T-helper 2 cell treated with Interferon-gamma antibody and Interleukin-4, amounts not matched to agents 5 μg/mL and 100 μg/mL, for 36 hours (primary cell): ENCODE results near the gene TCEAL8.
A peak's percentile ranks its signal among the peaks of the same experiment; 100 is the strongest.
"Not testable (repeated sequence)": the region's sequence is repeated elsewhere in the genome, so short reads cannot be mapped to it uniquely, and the experiment has no call there.

Experiments used
- DNase-seq: peaks from one replicate; pipeline ENCODE4 v3.0.0; 2021; ENCODE audit warnings: low spot score
- H3K27ac Mint-ChIP-seq: one replicate; pipeline ENCODE4 v1.8.0; 2021; ENCODE audit warnings: mild to moderate bottlenecking, mixed read lengths
- H3K27me3 Mint-ChIP-seq: one replicate; pipeline ENCODE4 v1.8.0; 2021; ENCODE audit warnings: low read depth, mixed read lengths
- H3K36me3 Mint-ChIP-seq: one replicate; pipeline ENCODE4 v1.8.0; 2021; ENCODE audit warnings: low read depth, mixed read lengths
- H3K4me1 Mint-ChIP-seq: one replicate; pipeline ENCODE4 v1.8.0; 2021; ENCODE audit warnings: low read depth, mixed read lengths
- H3K4me3 Mint-ChIP-seq: one replicate; pipeline ENCODE4 v1.8.0; 2022; ENCODE audit warnings: mild to moderate bottlenecking, moderate library complexity, mixed read lengths
- H3K9me3 Mint-ChIP-seq: one replicate; pipeline ENCODE4 v1.8.0; 2021; ENCODE audit warnings: mixed read lengths

The TCEAL8 gene

DNA sequence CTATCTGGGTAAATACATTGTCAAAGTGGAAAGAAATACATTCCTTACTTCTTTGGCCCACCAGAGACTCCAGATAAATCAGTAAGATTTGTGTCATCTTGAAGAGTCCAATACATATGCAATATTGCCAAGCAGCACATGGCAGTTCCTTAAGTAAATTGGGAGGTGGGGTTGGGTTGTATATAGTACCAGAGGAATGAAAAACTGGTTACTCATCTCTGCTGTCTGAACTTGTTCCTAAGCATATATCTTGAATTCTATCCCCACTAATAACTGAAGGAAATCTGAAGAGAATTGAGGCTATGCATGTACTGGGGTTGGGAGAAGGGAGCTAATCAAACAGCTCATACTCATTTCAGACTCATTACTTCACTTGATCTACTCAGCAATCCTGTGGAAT is 14.8 kb downstream of the TCEAL8 start:
- DNase-seq, result no peak
- H3K9me3 Mint-ChIP-seq, result no peaks in the 10 kb centered on the region
- no peak overlapping the region for H3K27ac Mint-ChIP-seq
- H3K36me3 Mint-ChIP-seq, result no peaks in the 10 kb centered on the region
- no peak overlapping the region for H3K4me3 Mint-ChIP-seq
- peaks cover 15% of the 10 kb centered on the region for H3K27me3 Mint-ChIP-seq
- H3K4me1 Mint-ChIP-seq, result no peaks in the 10 kb centered on the region

DNA sequence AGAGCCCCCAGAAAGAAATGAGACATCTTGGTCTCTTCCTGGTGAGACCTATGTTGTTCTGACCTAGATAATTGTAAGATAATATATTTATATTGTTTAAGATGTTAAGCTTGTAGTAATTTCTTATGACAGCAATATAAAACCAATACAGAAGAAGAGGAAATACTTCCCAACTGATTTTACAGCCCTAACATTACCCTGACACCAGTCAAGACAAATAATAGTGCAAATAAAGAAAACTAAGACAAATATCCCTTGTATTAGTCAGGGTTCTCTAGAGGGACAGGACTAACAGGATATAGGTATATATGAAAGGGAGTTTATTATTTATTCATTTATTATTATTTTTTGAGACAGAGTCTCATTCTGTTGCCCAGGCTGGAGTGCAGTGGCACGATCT is 18.7 kb downstream of the TCEAL8 start:
- no peak for DNase-seq
- H3K4me3 Mint-ChIP-seq, result no peak overlapping the region
- no peaks in the 10 kb centered on the region for H3K36me3 Mint-ChIP-seq
- H3K27ac Mint-ChIP-seq, result no peak overlapping the region
- no peaks in the 10 kb centered on the region for H3K4me1 Mint-ChIP-seq
- H3K9me3 Mint-ChIP-seq, result no peaks in the 10 kb centered on the region
- no peaks in the 10 kb centered on the region for H3K27me3 Mint-ChIP-seq

DNA sequence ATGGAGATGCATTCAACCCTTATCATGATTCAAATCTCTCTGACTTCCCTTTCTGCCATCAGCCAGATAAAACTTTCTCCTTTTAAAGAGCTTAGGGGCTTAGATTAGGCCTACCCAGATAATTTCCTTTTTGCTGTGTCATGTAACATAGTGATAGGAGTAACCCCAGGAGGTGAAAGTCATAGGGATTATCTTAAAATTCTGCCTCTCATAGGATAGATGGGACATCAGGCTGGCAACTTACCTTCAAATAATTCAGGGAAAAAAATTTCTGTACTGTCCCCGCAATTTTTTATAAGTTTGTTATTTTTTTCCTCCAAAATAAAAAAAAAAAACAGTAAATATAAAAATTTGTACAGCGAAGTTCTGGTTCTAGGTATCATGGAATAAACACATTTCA is 19.3 kb downstream of the TCEAL8 start:
- not testable (repeated sequence) for H3K4me3 Mint-ChIP-seq, DNase-seq, H3K27me3 Mint-ChIP-seq, H3K4me1 Mint-ChIP-seq, H3K9me3 Mint-ChIP-seq, H3K36me3 Mint-ChIP-seq, H3K27ac Mint-ChIP-seq

DNA sequence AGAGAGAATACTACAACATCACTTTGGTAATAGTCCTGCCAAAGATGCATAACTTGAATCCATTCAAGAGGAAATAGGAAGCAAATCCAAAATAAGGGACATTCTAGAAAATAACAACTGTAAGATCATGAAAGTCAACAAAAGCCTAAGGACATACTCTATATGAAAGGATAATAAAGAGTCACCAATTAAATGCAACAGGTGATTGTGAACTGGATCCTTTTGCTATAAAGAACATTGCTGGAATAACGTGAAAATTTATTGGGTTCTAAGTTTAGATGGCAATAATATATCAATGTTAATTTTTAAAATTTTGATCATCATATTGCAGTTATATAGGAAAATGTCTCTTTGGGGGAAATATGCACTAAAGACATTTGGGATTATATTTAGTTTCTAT is 20.1 kb downstream of the TCEAL8 start:
- no peak overlapping the region for H3K27ac Mint-ChIP-seq

DNA sequence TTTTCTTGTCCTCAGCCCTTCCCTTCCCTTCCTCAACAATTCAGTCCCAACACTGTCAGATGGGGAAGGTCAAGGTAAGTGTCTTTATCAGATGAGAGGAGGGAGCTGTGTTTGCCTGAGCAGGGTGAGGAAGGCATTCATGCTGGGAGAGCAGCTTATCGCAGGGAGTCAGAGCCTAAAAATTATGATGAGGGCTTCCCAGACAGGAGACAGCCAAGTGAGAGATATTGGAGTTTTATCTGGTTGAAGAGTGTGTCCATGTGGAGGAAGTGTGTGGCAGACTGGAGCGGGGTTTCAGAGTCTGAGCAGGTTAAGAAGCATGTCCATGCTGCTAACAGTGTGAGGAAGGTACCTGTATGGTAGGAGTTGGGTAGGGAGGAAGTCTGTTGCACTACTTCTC is 21.7 kb downstream of the TCEAL8 start:
- Mint-ChIP-seq H3K9me3 (no peaks in the 10 kb centered on the region), H3K36me3 (no peaks in the 10 kb centered on the region), H3K27ac (no peak overlapping the region), H3K27me3 (no peaks in the 10 kb centered on the region), H3K4me1 (no peaks in the 10 kb centered on the region), H3K4me3 (no peak overlapping the region)
- DNase-seq, result no peak

More for the DNA sequence above, 20.1 kb downstream of the TCEAL8 start:
- Mint-ChIP-seq H3K36me3 (no peaks in the 10 kb centered on the region), H3K27me3 (no peaks in the 10 kb centered on the region), H3K4me3 (no peak overlapping the region), H3K4me1 (no peaks in the 10 kb centered on the region), H3K9me3 (no peaks in the 10 kb centered on the region)
- no peak for DNase-seq

DNA sequence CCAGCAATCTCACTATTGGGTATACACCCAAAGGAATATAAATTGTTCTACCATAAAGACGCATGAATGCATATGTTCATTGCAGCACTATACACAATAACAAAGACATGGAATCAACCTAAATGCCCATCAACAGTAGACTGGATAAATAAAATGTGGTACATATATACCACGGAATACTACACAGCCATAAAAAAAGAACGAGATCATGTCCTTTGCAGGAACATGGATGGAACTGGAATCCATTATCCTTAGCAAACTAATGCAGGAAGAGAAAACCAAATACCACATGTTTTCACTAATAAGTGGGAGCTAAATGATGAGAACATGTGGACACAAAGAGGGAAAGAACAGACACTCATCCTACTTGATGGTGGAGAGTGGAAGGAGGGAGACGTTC is 29.0 kb downstream of the TCEAL8 start:
- H3K4me3 Mint-ChIP-seq, H3K27ac Mint-ChIP-seq, H3K9me3 Mint-ChIP-seq, DNase-seq, H3K36me3 Mint-ChIP-seq, H3K4me1 Mint-ChIP-seq: not testable (repeated sequence)
- H3K27me3 Mint-ChIP-seq, result peaks cover 32% of the 10 kb centered on the region

DNA sequence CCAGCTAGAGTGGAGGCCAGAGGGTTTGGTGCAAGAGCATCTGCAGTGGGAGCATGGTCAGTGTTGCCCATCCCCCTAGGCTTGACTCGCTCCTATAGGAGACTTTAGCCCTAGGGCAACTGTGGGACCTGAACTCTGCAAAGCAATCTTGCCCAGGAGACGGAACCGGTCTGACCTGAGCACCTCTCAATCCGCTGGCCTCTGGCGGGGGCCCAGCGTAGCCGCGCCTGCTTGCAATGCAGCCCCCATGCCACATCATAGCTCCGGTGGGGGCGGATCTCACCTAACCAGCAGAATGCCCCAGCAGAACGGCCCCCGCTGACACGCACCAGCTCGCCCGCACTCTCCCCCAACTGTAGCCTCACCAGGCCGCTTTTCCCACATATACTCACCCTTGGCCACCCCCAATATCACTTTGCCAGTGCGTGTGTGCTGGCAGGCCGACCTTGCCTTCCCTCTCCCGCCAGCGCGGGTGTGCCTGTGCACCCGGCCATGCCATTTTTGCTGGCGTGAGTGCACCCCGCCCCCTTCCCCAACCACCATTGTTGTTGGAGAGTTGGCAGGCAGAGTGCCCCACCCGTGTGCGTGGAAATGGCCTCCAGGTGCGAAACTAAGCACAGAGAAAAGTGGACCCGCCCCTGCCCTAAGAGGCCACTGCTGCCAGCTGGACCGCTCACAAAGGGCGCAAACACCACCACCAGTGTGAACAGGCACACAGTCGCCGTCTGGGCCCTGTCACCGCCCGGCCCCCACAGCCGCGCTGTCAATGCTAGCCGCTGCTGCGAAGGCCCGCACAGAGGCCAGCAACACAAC is 34.2 kb downstream of the TCEAL8 start:
- H3K36me3 Mint-ChIP-seq, result peaks cover 4% of the 10 kb centered on the region
- no peak overlapping the region for H3K27ac Mint-ChIP-seq
- no peak for DNase-seq
- H3K4me1 Mint-ChIP-seq, result no peaks in the 10 kb centered on the region
- no peaks in the 10 kb centered on the region for H3K9me3 Mint-ChIP-seq
- peaks cover 40% of the 10 kb centered on the region for H3K27me3 Mint-ChIP-seq
- no peak overlapping the region for H3K4me3 Mint-ChIP-seq

DNA sequence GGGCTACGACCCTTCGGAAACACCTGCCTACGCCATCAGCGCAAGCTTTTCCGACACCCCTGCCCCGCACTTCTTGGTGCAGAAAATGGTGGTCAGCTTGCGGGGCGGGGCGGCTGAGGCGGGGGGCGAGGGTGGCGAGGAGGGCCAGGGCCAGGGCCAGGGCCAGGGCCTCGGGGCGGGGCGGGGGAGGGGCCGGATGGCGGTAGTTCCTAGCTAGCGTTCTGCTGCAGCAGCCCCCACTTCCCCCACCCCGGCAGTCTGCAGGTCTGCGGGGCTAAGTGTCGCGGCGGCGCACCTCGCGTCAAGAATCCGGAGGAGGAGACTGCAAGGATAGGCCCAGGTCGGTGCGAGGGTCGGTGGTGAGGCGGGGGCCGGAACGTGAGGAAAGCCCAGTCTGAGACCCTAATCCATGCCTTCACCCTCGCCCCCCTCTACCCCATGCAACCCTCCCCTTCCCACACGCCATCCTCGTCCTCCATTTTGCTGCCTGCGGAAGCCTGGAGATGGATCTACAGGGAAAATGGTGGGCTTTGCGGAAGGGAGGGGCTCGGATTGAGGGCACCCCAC is 39.4 kb downstream of the TCEAL8 start:
- Mint-ChIP-seq H3K4me3 (peak overlapping the region; percentile 64), H3K4me1 (peaks cover 3% of the 10 kb centered on the region), H3K9me3 (no peaks in the 10 kb centered on the region), H3K27ac (no peak overlapping the region), H3K36me3 (peaks cover 4% of the 10 kb centered on the region), H3K27me3 (peaks cover 12% of the 10 kb centered on the region)
- peak; percentile 3 for DNase-seq

DNA sequence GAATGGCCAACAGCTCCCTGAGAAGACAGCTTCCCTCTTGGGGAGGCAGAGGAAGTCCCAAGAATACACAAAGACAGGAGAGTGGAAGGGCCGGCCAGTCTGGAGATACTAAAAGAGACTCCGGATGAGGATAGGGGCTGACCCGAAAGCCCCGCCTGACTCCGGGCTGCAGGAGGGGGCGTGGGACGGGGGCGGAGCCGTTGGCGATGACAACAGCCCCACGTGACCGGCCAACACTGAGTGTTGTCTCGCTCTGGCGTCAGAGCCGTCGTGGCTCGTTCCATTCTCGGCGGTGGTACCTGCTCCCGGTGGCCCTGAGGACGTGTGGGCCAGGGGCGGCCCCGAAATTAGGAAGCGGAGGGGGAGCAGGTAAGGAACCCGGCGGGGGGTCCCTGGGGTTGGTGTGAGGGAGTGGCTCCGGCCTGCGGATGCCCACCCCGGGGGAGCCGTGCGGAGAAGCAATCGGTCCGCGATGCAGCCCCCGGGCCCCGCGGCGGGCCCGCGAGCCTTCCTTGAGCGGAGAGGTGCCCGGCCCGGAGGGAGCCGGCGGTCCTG is 40.0 kb downstream of the TCEAL8 start, which contains the start of gene BEX4:
BEX4 (plus strand) TSS at position 239 of the 555 bp plus-strand sequence. CDS start 1,046 bp downstream, outside the sequence.
- no peaks in the 10 kb centered on the region for H3K9me3 Mint-ChIP-seq
- H3K27ac Mint-ChIP-seq, result peak within 1 kb of the TSS; percentile 90
- H3K36me3 Mint-ChIP-seq, result peaks cover 4% of the 10 kb centered on the region
- H3K4me1 Mint-ChIP-seq, result peaks cover 3% of the 10 kb centered on the region
- peak within 1 kb of the TSS; percentile 85 for H3K4me3 Mint-ChIP-seq
- peaks cover 12% of the 10 kb centered on the region for H3K27me3 Mint-ChIP-seq
- peak; percentile 80 for DNase-seq

DNA sequence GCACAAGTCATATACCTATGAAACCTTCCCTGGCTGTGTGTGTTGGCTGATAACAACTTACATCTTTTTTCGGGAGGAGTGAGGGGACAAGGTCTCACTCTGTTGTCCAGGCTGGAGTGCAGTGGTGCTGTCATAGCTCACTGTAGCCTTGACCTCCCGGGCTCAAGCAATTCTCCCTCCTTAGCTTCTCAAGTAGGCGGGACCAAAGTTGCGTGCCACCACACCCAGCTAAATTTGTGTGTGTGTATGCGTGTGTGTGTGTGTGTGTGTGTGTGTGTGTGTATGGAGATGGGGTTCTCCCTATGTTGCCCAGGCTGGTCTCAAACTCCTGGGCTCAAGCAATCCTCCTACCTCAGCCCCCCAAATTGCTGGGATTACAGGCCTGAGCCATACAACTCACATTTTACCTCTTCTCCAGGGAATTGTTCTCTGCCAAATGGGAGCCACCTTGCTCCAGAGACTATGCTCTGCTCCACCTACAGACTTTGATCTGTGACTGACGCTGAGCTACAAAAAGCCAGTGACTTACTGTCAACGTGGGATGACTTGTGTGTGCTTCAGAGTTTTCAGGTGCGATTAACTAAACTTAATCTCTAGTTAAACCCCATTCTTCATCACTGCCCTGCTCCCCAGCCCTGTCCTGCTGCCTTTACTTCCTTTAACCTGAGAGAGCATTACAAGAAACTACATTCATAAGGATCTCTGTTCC is 42.1 kb downstream of the TCEAL8 start:
- peaks cover 2% of the 10 kb centered on the region for H3K27me3 Mint-ChIP-seq
- no peak for DNase-seq
- no peak overlapping the region for H3K4me3 Mint-ChIP-seq
- no peak overlapping the region for H3K27ac Mint-ChIP-seq
- H3K4me1 Mint-ChIP-seq, result peaks cover 3% of the 10 kb centered on the region
- H3K9me3 Mint-ChIP-seq, result no peaks in the 10 kb centered on the region
- H3K36me3 Mint-ChIP-seq, result peaks cover 4% of the 10 kb centered on the region

DNA sequence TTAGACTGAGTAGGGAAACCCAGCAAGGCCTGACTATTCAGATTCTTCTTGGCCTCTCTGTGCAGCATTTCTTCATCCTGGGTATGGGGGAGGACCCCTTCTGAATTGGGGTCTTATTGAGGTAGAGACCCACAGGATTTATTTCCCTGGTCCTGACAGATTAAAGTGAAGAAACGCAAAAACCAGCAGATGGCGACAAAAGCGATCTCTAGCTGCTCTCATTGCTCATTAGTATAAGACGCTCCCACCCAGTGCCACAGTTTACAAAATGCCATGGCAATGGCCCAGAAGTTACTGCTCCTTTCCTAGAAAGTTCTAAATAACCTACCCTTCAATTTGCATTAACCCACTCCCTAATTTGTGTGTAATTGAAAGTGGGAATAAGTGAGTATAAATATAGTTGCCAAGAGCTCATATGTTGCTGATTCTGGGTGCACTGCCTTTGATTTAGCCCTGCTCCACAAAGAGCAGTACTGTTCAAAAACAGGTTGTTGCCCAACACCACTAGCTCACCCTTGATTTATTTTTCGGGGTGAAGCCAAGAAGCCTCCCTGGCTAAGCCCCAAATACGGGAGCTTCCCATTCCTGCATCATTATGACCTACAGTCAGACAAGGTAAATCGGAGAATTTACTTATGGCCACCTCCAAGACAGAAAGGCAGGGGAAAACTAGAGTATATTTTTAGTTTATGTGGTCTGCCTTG is 43.8 kb downstream of the TCEAL8 start:
- H3K4me3 Mint-ChIP-seq, result no peak overlapping the region
- DNase-seq, result peak; percentile 5
- peaks cover 2% of the 10 kb centered on the region for H3K36me3 Mint-ChIP-seq
- H3K9me3 Mint-ChIP-seq, result no peaks in the 10 kb centered on the region
- H3K27me3 Mint-ChIP-seq, result no peaks in the 10 kb centered on the region
- no peak overlapping the region for H3K27ac Mint-ChIP-seq
- peaks cover 3% of the 10 kb centered on the region for H3K4me1 Mint-ChIP-seq

DNA sequence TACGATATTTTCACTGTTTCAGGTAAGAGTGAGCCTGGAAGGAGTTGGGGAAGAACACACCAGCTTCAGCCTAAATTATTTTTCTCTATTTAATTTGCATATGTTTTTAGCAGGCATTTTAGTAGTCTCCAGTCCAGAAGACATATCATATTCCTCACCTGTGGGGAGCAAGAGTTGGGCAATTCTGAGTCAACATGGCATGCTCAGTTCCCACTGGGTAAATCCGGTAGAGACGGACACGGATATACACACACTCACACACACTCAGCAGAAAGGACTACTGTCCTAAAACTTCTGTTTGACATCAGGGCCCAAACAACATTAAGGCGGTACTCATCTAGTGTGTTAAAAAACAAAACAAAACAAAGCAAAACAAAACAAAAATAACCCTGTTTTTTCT is 44.9 kb downstream of the TCEAL8 start:
- DNase-seq, result no peak
- H3K36me3 Mint-ChIP-seq, result no peaks in the 10 kb centered on the region
- H3K4me1 Mint-ChIP-seq, result peaks cover 3% of the 10 kb centered on the region
- no peak overlapping the region for H3K27ac Mint-ChIP-seq
- no peak overlapping the region for H3K4me3 Mint-ChIP-seq
- H3K27me3 Mint-ChIP-seq, result no peaks in the 10 kb centered on the region
- no peaks in the 10 kb centered on the region for H3K9me3 Mint-ChIP-seq
